Activated T-cell treated with anti-CD3 and anti-CD28 coated beads for 4 hours (primary cell): ENCODE results near the gene KDM4F.

Experiments used
- DNase-seq: peaks from one replicate; pipeline ENCODE4 v3.0.0-alpha.2; 2020

Gene KDM4F

GRCh38 chr11:95066716-95067038 lies 17.5 kb downstream of the KDM4F start, which contains the start of gene SRSF8:
SRSF8 (plus strand) TSS chr11:95066919; CDS start chr11:95067227, 308 bp downstream.
- no peak for DNase-seq

GRCh38 chr11:95067039-95067840 lies 18.0 kb downstream of the KDM4F start:
- DNase-seq = peak; percentile 61

GRCh38 chr11:95067841-95068219 lies 18.6 kb downstream of the KDM4F start:
- no peak for DNase-seq

GRCh38 chr11:95068549-95068948 lies 19.3 kb downstream of the KDM4F start:
- DNase-seq = peak; percentile 17

- DNase-seq = no peak
These were observed 21.2 kb downstream of the KDM4F start for GRCh38 chr11:95070471-95070870.

GRCh38 chr11:95072948-95073347 lies 23.7 kb downstream of the KDM4F start:
- no peak for DNase-seq

GRCh38 chr11:95074792-95075563 lies 25.8 kb downstream of the KDM4F start:
- no peak for DNase-seq

GRCh38 chr11:95076416-95076815 lies 27.2 kb downstream of the KDM4F start:
- DNase-seq = no peak

- no peak for DNase-seq
These were observed 27.8 kb downstream of the KDM4F start for GRCh38 chr11:95076981-95077380.

GRCh38 chr11:95078526-95078925 lies 29.3 kb downstream of the KDM4F start:
- DNase-seq = no peak

- DNase-seq = no peak
These were observed 31.8 kb downstream of the KDM4F start for GRCh38 chr11:95081010-95081409.

- no peak for DNase-seq
These were observed 32.2 kb downstream of the KDM4F start for GRCh38 chr11:95081412-95081811.

- DNase-seq = no peak
These were observed 33.4 kb downstream of the KDM4F start for GRCh38 chr11:95082576-95083001.

GRCh38 chr11:95084509-95084908 lies 35.3 kb downstream of the KDM4F start:
- DNase-seq = peak; percentile 27

- no peak for DNase-seq
These were observed 36.0 kb downstream of the KDM4F start for GRCh38 chr11:95085117-95085816.

- no peak for DNase-seq
These were observed 36.9 kb downstream of the KDM4F start for GRCh38 chr11:95086151-95086550.

GRCh38 chr11:95086836-95087570 lies 37.8 kb downstream of the KDM4F start:
- no peak for DNase-seq

GRCh38 chr11:95088946-95089619 lies 39.9 kb downstream of the KDM4F start:
- no peak for DNase-seq

- DNase-seq = peak; percentile 77
These were observed 40.7 kb downstream of the KDM4F start, which contains the start of gene ENDOD1 for GRCh38 chr11:95089620-95090542. ENDOD1 (plus strand) TSS chr11:95089846; CDS start chr11:95089928, 82 bp downstream.

GRCh38 chr11:95091663-95092180 lies 42.5 kb downstream of the KDM4F start:
- no peak for DNase-seq
